H1 (cell line): ENCODE results near the gene EGR1. TPM values are rescaled to one million over a fixed set of nuclear protein-coding genes. Genes with fewer than 3 reads are reported as not detected.

ENCODE experiments used
- POU5F1 ChIP-seq: IDR thresholded peaks from 2 replicates; pipeline ENCODE4 v1.6.1; 2011; ENCODE audit warnings: low read depth, mild to moderate bottlenecking, low read length, moderate library complexity
- SUZ12 ChIP-seq: fragments of 200-600 bp; sonication (generic); IDR thresholded peaks from 2 replicates; pipeline ENCODE4 v1.6.1; 2012; ENCODE audit warnings: mild to moderate bottlenecking, inconsistent platforms, low read length, moderate library complexity, mixed read lengths
- polyA plus RNA-seq, 7 experiments: library from polyadenylated mRNA; depleted of rRNA in 3 of 7; stranded (reverse) in 5 of 7; unstranded in 2 of 7; fragments of >200 nt in 5 of 7; fragments of 200-250 nt in 2 of 7; gene quantifications; 1 replicate in 5 of 7; 2 replicates in 1 of 7; 4 replicates in 1 of 7; pipeline versions ENCODE4 v1.2.1 to v1.2.3, GENCODE V29; 2011 to 2013; ENCODE audit warnings: missing spikeins in 2 of 7, mixed read lengths in 2 of 7
- total RNA-seq: library from RNA; stranded (reverse); fragmentation: NEBNext Ultra II Directional; extraction: Animal tissue kit (Norgen Biotek cat#: 25700); gene quantifications from 2 replicates; pipeline ENCODE4 v1.2.1, GENCODE V29; 2021

The EGR1 gene
- total and polyA plus RNA-seq, 2 of the 8 experiments (the other 6 are each of a cell fraction or from before 2014, with no cell fraction given), result 16.2 to 35.5 TPM

DNA sequence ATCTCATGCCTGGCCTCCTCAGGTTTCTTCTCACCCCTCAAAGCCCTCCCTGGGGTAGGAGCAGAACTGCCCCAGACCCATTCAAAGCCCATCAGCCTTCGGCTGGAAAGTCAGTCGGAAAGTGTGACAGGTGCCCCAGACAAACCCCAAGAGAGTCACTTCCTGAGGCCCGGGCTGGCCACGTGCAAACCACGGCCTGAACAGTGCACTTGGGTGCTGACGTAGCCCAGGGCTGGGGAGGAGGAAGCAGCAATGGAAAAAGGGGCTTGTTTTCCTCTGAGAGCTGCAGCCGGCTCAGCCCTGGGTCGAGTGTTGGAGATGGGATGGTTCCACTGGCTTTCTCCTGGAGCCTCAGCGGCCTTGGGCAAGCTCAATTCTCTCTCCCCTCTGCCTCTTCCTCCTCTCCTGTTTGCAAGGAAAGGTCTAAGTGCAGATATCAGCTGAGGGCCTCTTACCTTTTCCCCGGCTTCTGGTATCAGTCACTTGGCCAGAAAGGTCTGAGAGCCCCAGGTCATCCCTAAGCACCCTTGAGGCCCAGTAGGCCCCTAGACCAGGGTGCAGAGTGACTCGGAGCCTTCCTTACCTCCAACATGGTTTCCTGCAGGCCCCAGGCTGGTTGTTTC lies 5.9 kb upstream of the EGR1 start (continued):
- no peak for TF ChIP-seq POU5F1
- no peak for TF ChIP-seq SUZ12
